Eye (tissue), 1 donor: ENCODE measurements around the gene ZMYND11.
"Not testable (repeated sequence)": the region's sequence is repeated elsewhere in the genome, so short reads cannot be mapped to it uniquely, and the experiment has no call there.

Source experiments
- DNase-seq: peaks from one replicate; pipeline ENCODE4 v3.0.0-alpha.2; 2015

ZMYND11 gene

DNA sequence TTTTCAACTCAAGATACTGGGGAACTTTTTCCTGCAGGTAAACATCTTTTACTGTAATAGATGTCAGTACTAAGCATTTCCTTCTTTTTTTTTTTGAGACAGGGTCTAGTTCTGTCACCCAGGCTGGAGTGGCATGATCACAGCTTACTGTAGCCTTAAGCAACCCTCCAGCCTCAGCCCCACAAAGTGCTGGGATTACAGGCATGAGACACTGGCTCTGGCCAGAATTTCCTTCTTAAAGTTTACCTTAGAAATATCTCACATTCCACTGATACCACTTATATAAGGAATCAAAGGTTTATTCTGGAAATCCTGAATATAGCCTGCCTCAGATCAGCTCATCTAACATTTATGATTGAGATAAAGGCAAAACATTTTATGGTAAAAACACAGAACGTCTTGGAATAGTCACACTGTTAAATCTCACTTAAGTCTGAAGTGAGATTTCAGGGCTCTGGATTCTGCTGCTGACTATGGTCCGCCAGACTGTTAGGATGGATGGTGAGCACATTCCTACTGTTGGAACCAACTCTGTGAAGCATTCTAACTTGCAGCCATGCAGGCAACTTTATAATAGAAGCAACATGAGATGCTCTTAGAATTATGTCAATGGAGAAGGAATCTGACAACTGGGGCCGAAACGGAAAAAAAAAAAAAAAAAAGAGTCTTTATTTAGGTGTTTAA lies 151.9 kb downstream of the ZMYND11 start:
- DNase-seq = no peak

DNA sequence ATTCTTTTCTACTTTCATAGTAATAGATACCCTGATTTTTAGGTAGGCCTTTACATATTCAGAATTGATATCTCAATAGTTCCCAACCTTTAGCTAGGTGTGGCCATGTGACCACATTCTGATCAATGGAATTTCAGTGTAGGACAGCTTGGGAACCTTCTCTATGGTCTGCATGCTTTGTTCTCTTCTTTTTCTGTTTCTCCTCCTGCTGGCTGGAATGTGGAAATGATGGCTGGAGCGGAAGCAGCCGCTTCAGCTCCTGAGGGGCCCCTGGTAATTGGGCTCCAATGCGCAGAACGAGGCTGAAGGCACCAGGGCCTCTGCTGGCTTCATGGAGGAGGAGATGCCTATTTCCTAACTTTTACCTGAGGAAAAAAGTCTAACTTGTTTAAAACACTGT lies 152.6 kb downstream of the ZMYND11 start:
- no peak for DNase-seq

DNA sequence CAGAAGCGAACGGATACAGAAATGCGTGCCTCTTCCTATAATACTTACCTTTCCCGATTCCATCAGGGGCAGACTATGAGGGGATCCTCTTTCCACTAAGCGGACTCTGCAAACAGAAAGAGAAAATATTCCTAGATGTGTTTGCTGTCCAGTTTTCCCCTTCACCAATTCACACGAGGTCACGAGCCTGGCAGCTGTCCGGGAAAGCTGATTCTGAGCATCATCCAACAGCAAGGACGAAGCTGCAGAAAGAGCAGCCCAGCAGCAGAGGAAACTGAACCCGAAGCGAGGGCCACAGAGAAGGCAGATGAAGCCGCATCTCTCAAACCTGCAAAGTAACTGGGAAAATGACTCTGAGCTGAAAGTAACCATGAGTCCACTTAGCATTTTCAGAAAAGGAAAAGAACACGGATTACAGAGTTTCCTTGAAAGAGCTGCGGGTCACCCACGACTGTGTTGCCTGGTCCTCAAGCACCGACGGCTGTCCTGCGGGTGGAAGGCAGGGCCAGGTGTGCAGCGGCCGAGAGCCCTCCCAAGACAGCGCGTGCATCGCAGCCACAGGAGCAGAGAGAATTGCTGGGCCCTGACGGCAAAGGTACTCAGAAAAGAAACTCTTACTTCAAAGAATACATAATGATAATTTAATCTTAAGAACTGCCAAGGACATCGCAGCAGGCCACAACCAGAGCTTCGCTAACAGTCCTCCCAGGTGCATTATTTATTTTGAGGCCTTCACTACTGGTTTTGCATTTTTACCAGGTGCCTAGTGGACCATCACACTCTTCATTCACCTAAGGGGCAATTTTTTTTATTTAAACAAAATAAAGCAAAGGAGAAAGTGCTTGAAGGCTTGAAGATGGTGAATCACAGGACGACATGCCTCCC lies 153.3 kb downstream of the ZMYND11 start:
- DNase-seq = no peak

DNA sequence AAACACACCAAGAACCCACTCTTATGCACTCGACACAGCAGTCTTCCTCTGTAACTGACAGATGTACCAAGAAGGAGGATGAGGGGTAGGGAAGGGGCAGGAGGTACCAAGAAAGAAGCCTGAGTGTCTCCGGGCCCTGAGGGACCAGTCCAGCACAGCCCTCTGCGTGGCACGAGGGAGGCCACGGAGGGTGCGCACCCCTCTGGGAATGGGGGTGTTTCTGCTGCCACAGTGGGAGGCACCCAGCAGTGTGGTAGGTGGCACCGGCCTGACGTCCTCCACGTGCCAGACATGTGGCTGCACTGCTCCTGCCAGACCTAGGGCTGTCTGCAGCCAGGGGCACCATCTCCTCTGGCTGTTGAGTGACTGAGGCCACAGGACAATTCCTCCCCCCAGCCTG lies 154.3 kb downstream of the ZMYND11 start:
- no peak for DNase-seq

DNA sequence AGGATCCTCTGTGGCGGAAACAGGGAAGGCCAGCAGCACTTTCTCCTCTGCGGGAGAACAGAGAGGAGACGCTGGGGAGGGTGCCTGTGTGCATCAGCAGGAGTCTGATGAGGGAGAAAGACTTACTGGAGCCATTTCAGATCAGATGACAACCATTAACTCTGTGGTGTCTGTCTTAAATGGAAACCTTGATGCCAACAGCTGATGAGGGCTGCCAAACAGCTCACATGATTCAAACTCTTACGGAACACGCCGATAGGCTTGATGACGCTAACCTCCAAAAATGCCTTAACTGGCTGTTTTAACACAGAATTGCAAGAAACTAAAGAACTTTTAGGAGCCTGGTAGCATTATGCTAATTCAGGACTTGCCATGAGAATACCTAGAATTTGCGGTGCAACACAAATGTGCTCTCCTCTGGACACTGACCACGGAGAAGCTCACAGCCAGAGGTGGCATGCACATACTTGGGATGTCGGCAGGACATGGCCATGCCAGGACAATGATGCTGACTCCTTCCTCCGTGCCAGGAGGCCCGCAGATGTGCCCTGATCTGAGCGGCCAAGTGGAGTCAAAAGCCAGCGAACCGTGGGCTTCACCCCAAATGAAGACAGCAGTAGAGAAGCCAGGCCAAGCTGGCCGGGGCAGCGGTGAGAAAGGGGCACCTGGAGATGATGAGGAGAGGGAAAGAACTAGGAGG lies 154.9 kb downstream of the ZMYND11 start:
- no peak for DNase-seq

DNA sequence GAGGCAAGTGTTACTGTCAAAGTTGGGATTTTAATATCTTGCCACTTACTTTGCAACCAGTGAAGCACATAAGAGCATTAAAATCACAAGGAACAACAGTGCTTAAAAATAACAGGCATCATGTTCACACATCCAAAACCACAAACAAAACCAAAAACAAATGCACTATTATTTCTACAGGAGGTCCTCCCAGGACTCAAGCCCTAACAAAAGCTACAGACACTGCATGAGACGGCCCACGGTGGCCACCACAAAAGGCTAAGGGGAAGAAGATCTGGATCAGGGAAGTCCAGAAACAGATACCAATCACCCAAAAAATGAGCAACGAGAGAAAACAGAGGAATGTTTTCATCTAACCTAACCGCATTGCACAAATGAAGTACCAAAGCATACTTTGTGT lies 158.4 kb downstream of the ZMYND11 start:
- no peak for DNase-seq

DNA sequence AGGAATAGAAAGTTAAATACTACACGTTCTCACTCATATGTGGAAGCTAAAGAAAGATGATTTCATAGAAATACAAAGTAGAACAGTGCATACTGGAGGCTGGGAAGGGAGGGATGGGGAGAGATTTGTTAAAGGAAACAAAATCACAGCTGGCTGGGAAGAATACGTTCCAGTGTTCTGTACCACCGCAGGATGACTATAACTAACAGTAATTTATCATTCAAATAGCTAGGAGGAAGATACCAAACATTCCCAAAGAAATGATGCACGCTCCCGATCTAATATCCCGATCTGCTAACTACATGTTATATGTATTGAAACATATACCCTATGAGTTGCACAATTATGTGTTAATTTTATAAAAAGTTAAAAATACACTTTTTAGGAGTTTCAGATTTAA lies 162.3 kb downstream of the ZMYND11 start:
- no peak for DNase-seq

DNA sequence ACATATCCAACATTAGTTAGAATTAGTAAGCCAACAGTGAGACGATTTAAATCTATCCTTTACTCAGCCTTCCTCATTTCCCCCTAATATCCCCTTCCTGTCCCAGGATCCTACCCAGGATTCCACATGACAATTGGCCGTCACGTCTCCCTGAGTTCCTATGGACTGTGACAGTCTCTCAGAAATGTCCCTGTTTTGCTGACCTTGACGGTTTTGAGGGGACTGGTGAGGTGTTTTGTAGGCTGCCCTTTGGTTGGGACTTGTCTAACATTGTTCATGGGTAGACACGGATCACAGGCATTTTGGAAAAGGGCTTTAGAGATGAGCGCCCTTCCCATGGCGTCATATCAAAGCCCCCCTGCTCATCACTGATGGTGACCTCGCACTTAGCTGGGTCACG lies 162.8 kb downstream of the ZMYND11 start:
- no peak for DNase-seq

DNA sequence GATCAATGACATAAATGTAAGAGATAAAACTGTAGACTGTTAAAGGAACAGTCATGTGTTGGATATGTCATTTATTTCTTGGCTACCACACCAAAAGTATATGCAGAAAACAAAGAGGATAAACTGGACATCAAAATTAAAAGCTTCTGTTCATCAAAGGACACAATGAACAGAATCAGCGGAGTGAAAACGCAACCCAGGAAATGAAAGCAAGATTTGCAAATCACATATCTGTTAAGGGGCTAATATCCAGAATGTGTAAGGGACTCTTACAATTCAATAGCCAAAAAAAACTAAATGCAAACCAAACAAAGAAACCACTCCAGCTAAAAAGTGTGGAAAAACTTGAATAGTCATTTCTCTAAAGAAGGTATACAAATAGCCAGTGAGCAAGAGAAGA lies 164.3 kb downstream of the ZMYND11 start:
- no peak for DNase-seq

DNA sequence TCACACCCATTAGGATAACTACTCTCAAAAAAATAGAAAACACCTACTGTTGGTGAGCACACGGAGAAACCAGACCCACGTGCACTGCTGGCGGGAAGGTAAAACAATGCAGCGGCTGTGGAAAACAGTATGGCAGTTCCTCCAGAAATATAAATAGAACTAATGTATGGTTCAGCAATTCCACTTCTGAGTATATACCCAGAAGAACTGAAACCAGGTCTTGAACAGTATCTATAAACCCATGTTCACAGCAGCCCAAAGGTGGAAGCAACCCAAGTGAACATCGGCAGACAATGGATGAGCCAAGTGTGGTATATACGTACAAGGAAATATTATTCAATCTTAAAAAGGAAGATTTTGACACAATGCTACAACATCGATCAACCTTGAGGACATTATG lies 164.7 kb downstream of the ZMYND11 start:
- DNase-seq = no peak

DNA sequence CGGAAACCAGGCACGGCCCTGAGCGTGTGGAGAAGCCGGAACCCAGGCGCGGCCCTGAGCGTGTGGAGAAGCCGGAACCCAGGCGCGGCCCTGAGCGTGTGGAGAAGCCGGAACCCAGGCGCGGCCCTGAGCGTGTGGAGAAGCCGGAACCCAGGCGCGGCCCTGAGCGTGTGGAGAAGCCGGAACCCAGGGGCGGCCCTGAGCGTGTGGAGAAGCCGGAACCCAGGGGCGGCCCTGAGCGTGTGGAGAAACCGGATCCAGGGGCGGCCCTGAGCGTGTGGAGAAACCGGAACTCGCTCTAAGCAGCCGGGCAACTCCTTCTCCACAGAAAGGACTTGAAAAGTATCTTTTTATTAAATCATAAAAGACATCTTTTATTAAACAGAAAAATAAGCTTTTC lies 165.3 kb downstream of the ZMYND11 start:
- not testable (repeated sequence) for DNase-seq

DNA sequence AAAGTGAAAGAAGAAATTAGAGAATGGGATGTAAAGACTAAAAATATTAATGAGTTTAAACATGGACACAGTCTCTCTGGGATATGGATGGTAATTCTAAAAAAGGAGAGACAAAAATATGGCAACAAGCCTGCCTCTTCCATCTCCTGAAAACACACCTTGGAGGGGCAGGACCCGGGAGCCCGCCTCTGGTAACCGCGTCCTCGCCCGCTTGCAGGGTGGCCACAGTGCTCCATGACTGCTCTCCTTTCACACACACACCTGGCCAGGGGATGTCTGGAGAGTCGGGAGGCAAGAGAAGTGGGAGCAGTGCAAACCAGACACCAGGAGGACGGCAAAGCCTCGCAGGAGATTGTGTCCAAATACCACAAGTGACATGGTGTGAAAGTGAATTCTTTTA lies 166.3 kb downstream of the ZMYND11 start:
- no peak for DNase-seq
